Putamen (tissue), 1 donor: ENCODE measurements around the gene ITPK1.

Experiments used
- DNase-seq: peaks from one replicate; pipeline ENCODE4 v3.0.0-alpha.2; 2016; ENCODE audit warnings: low spot score

ITPK1 gene

DNA sequence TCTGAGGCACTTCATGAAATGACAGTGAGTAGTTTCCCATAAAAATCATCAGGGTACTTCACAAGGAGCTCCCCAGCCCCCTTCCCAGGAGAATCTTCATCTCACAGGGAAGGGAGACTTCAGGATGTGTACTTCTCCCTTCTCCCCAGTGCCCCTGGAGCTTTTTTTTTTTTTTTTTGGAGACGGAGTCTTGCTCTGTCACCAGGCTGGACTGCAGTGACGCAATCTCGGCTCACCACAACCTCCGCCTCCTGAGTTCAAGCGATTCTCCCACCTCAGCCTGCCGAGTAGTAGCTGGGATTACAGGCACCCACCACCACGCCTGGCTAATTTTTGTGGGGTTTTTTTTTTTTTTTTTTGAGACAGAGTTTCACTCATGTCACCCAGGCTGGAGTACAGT, 10.4 kb downstream of the ITPK1 start:
- no peak for DNase-seq

DNA sequence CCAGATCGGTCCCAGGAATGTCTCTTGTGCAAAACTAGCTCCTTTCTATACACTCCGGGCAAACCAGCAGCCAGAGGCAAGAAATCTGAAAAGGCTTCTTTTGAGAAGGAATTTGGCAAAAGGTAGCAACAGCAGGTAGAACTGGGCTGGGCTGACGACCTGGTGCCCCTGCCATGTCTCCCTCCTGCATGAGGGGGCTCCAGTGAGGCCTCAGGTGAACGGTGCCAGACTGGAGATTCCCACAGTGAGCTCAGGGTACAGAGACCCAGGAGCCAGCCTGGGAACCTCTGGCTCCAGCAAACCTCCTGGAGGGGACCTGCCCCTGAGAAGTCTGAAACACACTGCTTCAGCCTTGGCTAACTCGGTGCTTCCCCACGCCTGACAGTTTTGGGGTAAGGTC, 10.8 kb downstream of the ITPK1 start:
- no peak for DNase-seq

DNA sequence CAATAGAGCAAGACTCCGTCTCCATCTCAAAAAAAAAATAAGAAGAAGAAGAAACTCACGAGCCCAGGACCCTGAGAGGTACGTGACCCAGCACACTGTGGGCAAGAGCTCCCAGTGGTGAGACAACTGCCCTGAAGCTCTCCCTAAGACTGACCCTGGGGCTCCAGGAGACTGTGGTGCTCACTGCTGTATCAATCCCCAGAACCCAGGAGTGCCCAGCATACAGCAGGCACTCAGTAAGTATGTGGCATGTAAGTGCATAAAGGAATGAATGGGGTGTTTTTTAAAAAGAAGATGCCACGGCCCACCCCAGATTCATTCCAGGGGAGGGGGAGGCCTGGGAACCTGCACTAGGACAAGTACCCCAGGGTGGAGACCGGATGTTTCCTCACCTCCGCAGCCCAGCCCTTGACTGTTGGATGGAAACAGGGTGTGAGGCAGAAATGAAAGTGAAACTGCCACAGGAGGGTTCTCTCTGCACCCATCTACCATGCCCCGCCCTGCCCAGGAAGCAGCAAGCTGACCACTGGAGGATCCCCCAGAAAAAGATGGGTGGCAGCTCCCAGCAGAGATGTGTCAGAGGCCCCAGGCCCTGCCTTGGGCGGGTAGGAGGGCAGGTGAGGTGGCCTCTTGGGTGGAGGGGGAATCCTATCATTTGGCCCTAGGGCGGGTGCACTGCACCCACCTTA, 12.2 kb downstream of the ITPK1 start:
- no peak for DNase-seq

DNA sequence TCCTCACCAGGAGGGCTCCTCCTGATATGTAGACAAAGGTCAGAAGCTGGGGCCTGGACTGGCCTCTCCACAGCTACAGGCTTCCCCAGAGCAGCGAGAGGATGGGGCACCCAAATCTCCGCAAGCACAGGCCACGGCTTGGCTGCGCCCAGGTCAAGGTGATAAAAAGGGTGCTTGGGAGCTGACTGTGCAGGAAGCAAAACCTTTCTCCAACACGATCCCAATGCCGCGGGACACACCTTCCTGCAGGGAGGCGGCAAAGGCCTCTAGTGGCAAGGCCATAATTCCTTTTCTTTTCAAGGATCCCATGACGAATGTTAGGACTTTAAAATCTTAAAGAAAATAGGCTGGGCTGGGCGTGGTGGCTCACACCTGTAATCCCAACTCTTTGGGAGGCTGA, 13.6 kb downstream of the ITPK1 start:
- DNase-seq, result no peak

DNA sequence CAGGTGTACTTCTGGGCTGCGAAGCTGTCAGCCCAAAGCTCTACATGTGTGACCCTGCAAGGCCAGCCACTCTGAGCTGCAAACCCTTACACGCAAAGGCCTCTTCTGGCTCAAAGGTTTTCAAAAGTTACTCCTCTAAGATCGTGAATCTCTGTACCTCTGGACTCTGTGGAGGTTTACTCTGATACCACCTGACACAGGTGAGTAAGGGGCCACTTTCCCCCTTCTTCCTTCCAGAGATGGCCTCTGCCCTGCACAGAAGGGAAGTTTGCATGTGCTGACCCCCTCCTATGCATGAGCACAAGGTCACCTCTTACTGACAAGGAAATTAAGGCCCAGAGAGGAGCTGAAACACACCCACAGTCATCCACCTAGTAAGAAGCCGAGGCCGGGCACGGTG, 14.5 kb downstream of the ITPK1 start:
- no peak for DNase-seq

DNA sequence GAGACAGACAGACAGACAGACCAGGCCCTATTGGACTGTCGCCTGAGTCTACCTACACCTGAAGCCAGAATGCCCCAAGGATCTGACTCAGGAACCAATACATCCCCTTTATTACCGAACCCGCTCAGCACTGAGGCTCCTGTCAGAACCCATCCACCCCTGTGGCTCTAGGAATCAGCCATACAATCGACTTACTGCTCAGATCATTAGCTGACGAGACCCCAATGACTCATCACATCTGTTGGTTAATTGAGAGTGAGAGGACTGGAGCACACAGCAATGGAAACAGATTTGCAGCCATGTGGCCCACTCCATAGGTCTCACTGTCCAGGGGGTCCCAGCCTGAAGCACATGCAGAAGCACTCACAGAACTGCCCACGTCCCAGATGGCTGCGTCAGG, 15.2 kb downstream of the ITPK1 start:
- DNase-seq, result no peak

DNA sequence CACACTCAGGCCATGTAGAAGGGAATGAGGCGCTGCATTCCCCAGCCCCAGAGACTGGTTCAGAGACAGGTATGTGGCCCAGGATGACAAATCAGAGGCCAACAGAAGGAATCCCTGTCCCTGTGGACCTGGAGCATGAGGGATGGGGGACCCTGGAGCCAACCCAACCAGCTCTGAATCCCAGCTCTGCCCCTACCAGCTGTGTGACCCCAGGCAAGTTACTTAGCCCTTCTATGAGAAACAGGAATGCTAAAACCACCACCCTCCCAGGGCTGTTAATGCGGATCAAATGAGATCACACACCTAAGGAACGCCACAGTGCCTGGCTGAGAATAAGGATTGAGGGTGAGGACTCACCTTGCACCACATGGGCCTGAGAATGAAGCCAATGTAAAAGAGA, 15.6 kb downstream of the ITPK1 start:
- no peak for DNase-seq

DNA sequence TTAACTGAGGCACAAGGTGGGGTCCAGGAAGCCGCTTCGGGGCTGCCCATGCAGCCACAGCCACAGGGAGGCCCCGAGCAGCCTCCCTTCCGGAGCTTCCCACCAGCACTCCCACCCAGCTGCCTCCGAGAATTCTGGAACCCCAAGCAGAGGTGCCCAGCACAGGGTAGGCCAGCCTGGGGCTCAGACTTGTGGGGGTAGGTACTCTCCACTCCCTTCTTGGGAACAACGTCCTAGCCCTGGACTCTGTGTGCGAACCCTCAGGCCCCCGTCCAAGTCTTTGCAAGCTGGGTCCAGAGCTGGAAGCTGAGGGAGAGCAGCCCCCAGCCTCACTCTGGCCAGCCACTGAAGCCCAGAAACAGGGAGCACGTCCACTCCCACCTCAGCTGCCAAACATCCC, 16.1 kb downstream of the ITPK1 start:
- DNase-seq, result no peak

DNA sequence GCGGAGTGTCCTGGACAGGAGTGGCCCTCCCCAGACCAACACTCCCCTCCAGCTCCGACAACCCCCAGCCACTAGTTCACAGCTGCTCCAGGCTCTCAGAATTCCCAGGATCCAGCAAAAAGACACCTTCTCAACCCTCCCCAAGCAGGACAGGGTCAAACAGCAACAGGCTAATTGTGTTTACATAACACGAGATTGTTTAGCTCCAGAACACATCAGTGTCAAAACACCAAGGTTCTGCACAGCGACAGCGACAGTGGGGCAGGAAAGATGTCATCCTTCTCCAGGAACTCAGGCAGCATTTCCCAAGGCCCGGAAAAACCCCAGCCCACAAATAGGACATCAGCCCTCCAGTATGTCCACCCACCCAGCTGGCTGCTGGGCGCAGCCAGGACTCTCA, 16.5 kb downstream of the ITPK1 start:
- DNase-seq, result no peak

DNA sequence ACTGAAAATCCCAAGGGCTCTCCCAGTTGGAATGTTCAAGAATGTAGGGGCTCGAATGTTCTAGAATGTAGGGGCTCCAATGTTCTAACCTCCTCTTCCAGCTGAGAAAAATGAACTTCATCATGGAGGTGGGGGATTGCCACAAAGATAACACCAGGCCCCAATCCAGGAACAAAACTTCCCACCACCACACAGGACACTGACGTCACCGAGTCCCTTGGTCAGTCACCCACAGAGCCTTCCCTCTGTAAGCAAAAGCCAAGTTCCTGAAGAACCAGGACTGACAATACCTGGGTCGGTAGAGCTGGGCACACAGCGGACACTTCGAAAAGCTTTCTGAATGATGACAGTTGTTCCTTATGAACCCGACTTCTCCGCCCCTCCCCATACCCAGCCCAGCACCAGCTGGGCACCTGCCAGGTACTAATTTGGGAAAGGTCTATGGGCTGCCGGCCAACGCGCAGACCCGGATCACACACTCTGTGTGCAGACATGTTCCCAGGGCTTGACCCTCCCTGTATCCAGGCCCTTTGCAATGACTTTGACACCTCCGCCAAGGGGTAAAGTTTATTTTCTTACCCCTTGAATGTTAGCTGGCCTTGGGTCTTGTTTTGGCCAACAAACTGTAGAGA, 18.9 kb downstream of the ITPK1 start:
- no peak for DNase-seq

DNA sequence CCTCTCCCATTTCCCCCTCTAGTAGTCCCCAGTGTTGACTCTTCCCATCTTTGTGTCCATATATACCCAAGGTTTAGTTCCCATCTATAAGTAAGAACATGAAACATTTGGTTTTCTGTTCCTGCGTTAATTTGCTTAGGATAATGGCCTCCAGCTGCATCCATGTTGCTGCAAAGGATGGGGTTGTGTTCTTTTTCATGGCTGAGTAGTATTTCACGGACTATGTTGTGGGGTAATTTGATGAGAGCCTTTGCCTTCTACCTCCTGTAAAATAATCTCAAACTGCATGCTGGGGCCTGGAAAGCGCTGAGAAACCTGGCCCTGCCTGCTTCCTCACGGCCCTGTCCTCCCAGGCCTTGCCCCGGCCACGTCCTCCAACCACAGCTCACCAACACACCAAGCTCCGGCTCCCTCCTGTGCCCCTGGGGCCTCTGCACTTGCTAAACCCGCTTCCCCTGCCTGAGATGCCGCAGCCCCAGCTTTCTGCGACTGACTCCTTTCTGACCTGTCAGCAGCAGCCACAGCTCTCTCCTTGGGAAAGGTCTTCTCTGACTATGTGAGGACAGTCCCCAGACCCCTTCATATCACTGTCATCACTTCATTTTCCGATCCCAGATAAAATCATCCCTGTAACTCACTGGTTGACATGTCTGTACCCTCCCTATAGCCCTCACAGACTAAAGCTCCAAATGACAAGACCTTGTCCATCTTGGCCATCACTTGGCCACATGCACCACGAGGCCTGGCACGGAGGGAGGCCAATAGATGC, 19.8 kb downstream of the ITPK1 start:
- DNase-seq, result no peak

DNA sequence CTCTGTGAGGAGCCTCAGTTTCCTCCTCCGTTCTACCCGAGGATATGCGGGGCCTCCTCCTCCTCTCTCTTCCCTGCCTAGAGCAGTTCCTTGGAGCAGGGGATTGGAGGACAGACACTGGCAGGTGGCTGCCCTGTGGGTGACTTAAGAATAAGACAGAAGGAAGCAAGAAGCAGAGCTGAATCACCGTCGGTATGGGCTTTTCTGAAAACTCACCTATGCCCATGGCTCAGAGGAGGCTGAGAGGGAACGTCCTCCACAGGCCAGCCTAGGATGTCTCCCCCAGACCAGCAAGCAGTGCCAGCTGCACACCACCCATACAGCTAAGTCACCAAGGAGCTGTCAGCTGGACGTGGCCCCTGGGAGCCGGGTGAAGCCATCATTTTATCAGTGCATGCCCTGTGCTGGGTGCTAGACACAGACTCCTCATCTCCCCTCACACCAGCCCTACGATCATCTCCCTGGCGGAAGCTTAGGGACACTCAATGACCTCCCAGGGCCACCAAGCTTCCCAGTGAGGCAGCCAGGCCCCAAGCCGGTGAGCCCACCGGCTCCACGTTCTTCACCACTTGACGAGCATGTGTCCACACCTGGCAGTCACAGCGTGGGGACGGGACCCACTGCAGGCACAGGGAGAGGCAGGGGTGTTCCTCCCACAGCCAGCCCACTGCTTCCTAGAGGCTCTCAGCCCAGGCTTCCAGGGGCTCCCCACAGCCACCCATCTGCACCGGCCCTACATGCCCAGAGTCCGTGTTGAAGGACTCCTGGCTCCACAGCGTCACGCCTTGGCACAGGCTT, 21.4 kb downstream of the ITPK1 start:
- no peak for DNase-seq

DNA sequence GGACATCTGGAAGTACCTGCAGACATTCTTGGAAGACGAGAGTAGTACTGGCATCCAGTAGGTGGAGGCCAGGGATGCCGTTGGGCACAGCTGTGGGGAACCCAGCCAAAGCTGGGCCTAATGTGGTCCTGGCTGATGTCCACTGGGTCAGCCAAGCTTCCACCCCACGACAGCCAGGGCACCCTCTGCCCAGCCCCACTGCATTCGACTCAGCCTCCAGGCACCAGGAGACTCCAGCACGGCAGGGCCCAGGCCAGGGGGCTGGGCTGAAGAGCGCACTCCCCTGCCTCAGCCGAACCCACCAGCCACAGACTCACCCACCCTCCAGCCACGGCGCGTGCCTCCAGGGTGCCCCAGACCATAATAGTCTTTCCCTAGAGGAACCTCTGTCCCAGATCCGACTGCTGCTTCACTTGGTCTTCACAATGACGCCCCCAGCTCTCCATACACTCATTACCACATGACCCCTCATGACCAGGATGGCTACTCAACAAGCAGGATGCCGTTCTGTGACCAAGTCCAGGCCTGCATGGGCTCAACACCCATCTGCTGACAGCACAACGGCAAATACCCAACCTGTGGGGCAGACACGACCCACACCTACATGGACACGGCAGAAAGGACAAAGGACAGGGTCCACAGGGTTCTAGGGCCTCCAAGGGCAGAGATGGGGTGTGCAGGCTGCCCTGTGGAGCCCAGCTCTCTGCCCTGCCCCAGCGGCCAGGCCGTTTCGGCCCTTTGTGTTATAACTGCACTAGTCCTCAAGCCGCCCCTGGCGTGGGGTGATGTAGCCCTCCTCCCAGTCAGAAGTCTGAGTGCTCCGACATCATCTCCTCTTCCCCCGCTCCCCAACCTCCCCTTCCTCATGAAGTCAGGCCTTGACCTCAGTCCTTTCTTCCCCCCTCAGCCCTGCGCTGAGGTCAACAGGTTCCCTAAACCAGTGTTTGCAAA, 22.8 kb downstream of the ITPK1 start:
- no peak for DNase-seq

DNA sequence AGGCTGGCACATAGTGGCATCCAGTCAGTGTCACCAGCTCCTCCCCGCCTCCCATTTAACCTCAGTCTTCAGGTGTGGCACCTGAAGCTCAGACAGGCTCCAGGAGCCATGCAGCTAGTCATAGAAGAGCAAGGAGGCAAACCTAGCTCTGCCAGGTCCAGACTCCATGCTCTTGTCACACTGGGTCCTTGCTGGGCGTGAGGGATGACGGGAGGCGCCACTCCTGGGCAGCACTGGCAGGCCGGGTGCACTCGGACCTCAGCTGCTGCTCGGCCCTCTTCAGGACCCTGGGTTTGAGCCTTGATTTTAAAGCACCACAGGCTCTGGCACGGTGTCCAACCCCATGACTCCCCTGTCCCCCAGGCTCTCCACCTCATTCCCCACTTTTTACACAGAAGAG, 24.1 kb downstream of the ITPK1 start:
- no peak for DNase-seq

DNA sequence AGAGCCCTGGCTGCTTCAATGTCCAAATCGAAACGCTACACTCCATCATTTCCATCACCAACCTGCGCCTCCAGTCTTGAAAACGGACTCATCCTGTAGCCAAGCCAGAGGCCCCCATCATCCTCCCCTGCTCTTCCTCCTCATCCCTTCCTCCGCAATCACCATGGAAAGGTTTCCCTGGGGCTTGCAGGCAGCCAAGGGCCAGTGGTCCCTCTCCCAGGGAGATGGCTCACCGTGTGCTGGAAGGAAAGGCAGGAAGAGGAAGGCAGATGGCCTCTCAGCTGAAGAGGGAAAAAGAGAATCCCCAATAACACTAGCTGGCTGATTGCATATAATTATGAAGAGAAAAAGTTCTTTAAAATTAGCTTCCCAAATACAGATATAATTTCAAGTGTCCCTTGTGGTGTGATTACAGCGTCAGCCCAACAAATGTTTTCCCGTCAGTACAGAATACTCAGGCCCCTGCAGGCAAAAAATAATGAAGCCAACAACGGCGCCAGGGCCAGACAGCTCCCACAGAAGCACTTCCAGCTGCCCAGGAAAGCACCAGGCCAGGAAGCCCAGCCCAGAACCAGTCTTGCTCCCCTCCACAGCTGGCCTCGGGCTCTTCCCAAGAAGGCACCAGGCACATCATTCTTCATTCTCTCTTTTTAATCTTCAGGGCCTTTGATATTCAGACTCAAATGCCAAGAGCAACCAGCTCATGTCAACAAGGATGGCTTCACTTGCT, 24.7 kb downstream of the ITPK1 start:
- DNase-seq, result peak; percentile 47

DNA sequence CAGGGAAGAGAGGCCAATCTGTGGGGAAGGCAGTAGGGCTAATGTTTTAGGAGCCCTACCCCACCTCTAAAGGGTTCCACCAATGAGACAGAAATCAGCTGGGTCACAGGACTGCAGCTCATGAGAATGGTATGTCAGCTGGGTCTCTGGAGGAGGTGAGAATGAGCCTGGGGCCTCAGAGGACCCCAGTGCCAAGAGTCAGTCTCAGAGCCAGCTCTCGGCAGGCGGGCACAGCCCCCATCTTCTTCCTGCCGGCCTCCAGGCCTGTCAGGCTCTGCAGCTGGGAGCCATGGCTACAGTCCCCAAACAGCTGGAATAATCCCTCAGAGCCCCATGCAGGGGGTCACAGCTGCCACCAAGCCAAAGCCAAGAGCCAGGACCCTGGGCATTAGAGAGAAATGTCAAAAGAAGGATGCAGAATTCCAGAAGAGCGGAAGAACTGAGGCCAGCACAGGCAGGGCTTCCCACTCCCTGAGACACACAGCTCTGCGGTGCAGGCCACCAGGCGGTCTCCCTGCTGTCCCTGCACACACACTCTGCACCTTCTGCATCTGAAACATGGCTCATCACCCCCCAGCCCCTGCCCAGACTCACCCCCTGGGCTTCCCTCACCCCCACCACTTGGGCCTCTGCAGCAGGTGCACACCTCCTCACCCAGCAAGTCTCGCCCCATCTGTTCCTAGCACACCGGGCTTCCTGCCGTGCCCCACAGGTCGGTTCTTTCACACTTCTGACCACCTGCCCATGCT, 26.0 kb downstream of the ITPK1 start:
- no peak for DNase-seq

DNA sequence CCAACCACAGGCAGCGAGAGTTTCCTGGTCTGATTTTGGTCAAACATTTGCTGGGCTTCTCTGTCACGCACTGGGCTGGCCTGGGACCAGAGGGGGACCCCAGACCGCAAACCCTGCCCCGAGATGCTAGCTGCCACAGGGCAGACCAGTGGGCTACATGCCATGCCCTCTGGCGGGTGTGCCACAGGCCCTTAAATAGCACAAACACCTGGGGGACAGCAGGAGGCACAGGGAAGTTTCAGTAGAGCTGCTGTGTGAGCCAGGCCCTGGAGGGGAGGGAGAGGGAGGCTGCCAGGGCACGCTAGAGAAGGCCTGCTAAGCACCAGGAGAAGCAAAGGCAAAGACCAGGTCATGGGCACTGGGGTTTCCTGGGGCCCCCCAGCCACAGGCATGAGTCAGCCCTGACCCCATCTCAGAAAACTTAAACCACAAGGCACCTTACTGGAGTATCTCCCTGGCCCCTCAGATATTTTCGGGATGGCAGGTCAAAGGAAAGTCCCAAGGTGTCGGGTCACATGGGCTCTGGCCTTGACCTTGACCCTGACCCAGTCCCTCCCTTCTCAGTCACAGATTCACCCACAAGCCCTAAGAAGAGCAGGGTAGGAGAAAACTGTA, 29.2 kb downstream of the ITPK1 start:
- no peak for DNase-seq

DNA sequence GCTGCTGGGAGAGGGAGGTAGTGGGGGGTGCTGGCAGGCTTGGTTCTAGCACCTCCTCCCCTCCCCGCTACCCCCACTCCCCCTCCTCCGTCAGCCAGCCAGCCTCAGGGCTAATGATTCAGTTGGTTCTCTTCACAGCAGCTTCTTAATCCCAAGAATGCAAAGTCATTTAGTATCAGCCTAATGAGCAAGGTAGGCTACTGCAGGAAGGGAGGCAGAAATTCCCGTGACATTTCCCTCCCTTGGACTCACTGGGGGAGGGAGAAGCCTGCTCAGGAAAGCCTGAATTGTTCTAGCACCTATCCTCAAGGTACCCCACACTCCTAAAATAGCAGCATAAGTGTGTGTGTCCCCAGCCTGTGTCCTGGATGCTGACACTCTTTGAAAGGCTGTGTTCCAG, 29.8 kb downstream of the ITPK1 start:
- no peak for DNase-seq
